HepG2 (cell line): ENCODE results near the gene HLF. TPM values are rescaled to one million over a fixed set of nuclear protein-coding genes. Genes with fewer than 3 reads are reported as not detected.

Experiments
- BRCA1 ChIP-seq: sonication (generic); formaldehyde crosslinking; IDR thresholded peaks from 2 replicates; pipeline ENCODE4 v1.4.0; 2020; ENCODE audit warnings: missing genetic modification reagents
- CBFB ChIP-seq: sonication (generic); formaldehyde crosslinking; IDR thresholded peaks from 2 replicates; pipeline ENCODE4 v1.4.0; 2020; ENCODE audit warnings: missing genetic modification reagents
- CCAR2 ChIP-seq: fragments of 200-400 bp; formaldehyde crosslinking; optimal IDR thresholded peaks from 2 replicates; pipeline ENCODE3; 2018; ENCODE audit warnings: low read depth, mild to moderate bottlenecking, low read length, moderate library complexity
- CREB1 ChIP-seq, 2 experiments: fragments of 450-650 bp in 1 of 2; IDR thresholded peaks; 2 replicates each; pipeline ENCODE4 v1.6.1; 2016 to 2017; ENCODE audit warnings: control low read depth in 1 of 2, mild to moderate bottlenecking in 1 of 2, missing compliant biosample characterization in 1 of 2, missing genetic modification characterization in 1 of 2
- HNRNPLL ChIP-seq: fragments of 200-400 bp; formaldehyde crosslinking; IDR thresholded peaks from 2 replicates; pipeline ENCODE4 v1.6.1; 2017; ENCODE audit warnings: mild to moderate bottlenecking, low read depth, low read length; ENCODE audit not compliant: poor library complexity, severe bottlenecking
- MED1 ChIP-seq: sonication (generic); formaldehyde crosslinking; IDR thresholded peaks from 2 replicates; pipeline ENCODE4 v1.4.0; 2020; ENCODE audit warnings: missing genetic modification reagents
- MLX ChIP-seq: IDR thresholded peaks from 2 replicates; pipeline ENCODE4 v1.6.1; 2016
- PAWR ChIP-seq: sonication (generic); formaldehyde crosslinking; IDR thresholded peaks from 2 replicates; pipeline ENCODE4 v1.4.0; 2020; ENCODE audit warnings: missing genetic modification reagents, mild to moderate bottlenecking, borderline replicate concordance
- PBX3 ChIP-seq: sonication (generic); formaldehyde crosslinking; IDR thresholded peaks from 2 replicates; pipeline ENCODE4 v1.8.1; 2023; ENCODE audit warnings: missing genetic modification reagents, inconsistent platforms, borderline replicate concordance
- PHF21A ChIP-seq: sonication (generic); formaldehyde crosslinking; IDR thresholded peaks from 2 replicates; pipeline ENCODE4 v1.5.0; 2020; ENCODE audit warnings: mild to moderate bottlenecking, missing genetic modification reagents
- SSRP1 ChIP-seq: IDR thresholded peaks from 2 replicates; pipeline ENCODE4 v1.6.1; 2016; ENCODE audit warnings: control low read depth
- THRA ChIP-seq: sonication (generic); formaldehyde crosslinking; IDR thresholded peaks from 2 replicates; pipeline ENCODE4 v1.4.0; 2020; ENCODE audit warnings: missing genetic modification reagents, borderline replicate concordance
- ZMAT3 ChIP-seq: sonication (generic); formaldehyde crosslinking; conservative IDR thresholded peaks from 2 replicates; pipeline ENCODE4 v1.7.0; 2021; ENCODE audit warnings: missing genetic modification reagents
- ZNF205 ChIP-seq: IDR thresholded peaks from 2 replicates; pipeline ENCODE4 v1.6.1; 2018; ENCODE audit warnings: missing biosample characterization, missing genetic modification reagents
- ZNF281 ChIP-seq: sonication (generic); formaldehyde crosslinking; IDR thresholded peaks from 2 replicates; pipeline ENCODE4 v1.4.0; 2020; ENCODE audit warnings: missing genetic modification reagents, borderline replicate concordance
- ZNF326 ChIP-seq: sonication (generic); formaldehyde crosslinking; IDR thresholded peaks from 2 replicates; pipeline ENCODE4 v1.4.0; 2020; ENCODE audit warnings: missing genetic modification reagents, borderline replicate concordance
- ZNF33A ChIP-seq: sonication (generic); formaldehyde crosslinking; IDR thresholded peaks from 2 replicates; pipeline ENCODE4 v1.5.1; 2020; ENCODE audit warnings: missing genetic modification reagents, mild to moderate bottlenecking, moderate library complexity, borderline replicate concordance
- ZNF547 ChIP-seq: sonication (generic); formaldehyde crosslinking; IDR thresholded peaks from 2 replicates; pipeline ENCODE4 v1.5.1; 2020; ENCODE audit warnings: mild to moderate bottlenecking, missing genetic modification reagents
- ZNF644 ChIP-seq: IDR thresholded peaks from 2 replicates; pipeline ENCODE4 v1.6.1; 2016; ENCODE audit warnings: low read depth
- ZNF652 ChIP-seq: IDR thresholded peaks from 2 replicates; pipeline ENCODE4 v1.6.1; 2016; ENCODE audit warnings: low read depth, borderline replicate concordance
- polyA plus RNA-seq, 8 experiments: library from polyadenylated mRNA; depleted of rRNA in 3 of 8; stranded (reverse) in 7 of 8; unstranded in 1 of 8; fragments of >200 nt; fragmentation: Illumina TruSeq in 4 of 8; extraction: Trizol in 4 of 8; gene quantifications; 2 replicates each; pipeline versions ENCODE4 v1.2.1 to v1.2.3, GENCODE V29; 2011 to 2016; ENCODE audit warnings: low read depth in 4 of 8, missing spikeins in 1 of 8, mixed read lengths in 1 of 8; ENCODE audit not compliant: insufficient read depth in 1 of 8
- total RNA-seq, 5 experiments: library from RNA; depleted of rRNA; stranded (reverse); fragments of >200 nt; fragmentation: Illumina TruSeq; extraction: Trizol; gene quantifications; 2 replicates each; pipeline ENCODE4 v1.2.3, GENCODE V29; 2016; ENCODE audit warnings: low read depth in 1 of 5
- TF ChIP-seq, protein P1 (sequence below): sonication (generic); formaldehyde crosslinking; IDR thresholded peaks from 2 replicates; pipeline ENCODE4 v1.4.0; 2020; ENCODE audit warnings: missing genetic modification reagents

Gene HLF
- total and polyA plus RNA-seq, 2 of the 13 experiments (the other 11 are each of a cell fraction or from before 2014, with no cell fraction given) = 202 to 346 TPM

- TF ChIP-seq ZNF33A (CRISPR knock-in tag) (no peak), CCAR2 (no peak), HNRNPLL (no peak), ZNF652 (CRISPR knock-in tag) (no peak), BRCA1 (CRISPR knock-in tag) (no peak), SSRP1 (CRISPR knock-in tag) (0 out of 2 replicates have a peak, but pooled peaks have one; percentile 42), MLX (CRISPR knock-in tag) (no peak), ZNF205 (no peak), PHF21A (CRISPR knock-in tag) (no peak), CBFB (CRISPR knock-in tag) (no peak), ZMAT3 (CRISPR knock-in tag) (no peak), ZNF326 (no peak), THRA (no peak), ZNF644 (CRISPR knock-in tag) (peak; percentile 73; the same call in 1 of the 2 replicates), CREB1 (IDR thresholded peaks at IDR 0.05) (peak; percentile 8; the same call in 1 of the 2 replicates), CREB1 (CRISPR knock-in tag; IDR thresholded peaks at IDR 0.05) (no peak), PBX3 (CRISPR knock-in tag) (no peak), ZNF281 (no peak), ZNF547 (CRISPR knock-in tag) (no peak), MED1 (CRISPR knock-in tag) (no peak), PAWR (CRISPR knock-in tag) (no peak)
- TF ChIP-seq, protein P1, sequence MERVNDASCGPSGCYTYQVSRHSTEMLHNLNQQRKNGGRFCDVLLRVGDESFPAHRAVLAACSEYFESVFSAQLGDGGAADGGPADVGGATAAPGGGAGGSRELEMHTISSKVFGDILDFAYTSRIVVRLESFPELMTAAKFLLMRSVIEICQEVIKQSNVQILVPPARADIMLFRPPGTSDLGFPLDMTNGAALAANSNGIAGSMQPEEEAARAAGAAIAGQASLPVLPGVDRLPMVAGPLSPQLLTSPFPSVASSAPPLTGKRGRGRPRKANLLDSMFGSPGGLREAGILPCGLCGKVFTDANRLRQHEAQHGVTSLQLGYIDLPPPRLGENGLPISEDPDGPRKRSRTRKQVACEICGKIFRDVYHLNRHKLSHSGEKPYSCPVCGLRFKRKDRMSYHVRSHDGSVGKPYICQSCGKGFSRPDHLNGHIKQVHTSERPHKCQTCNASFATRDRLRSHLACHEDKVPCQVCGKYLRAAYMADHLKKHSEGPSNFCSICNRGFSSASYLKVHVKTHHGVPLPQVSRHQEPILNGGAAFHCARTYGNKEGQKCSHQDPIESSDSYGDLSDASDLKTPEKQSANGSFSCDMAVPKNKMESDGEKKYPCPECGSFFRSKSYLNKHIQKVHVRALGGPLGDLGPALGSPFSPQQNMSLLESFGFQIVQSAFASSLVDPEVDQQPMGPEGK = no peak
Observed at GRCh38 chr17:55330344-55330933, 65.7 kb downstream of the HLF start (continued).
